SK-N-SH (cell line): ENCODE measurements around the gene SAMD14. TPM values are rescaled to one million over a fixed set of nuclear protein-coding genes. Genes with fewer than 3 reads are reported as not detected.
A peak's percentile ranks its signal among the peaks of the same experiment; 100 is the strongest.

Source experiments
- CTCF ChIA-PET: fragments of 300-600, 350-600 bp; formaldehyde crosslinking; extraction: SDS; loops from one replicate; lab custom pipeline; 2021; lab: Yijun Ruan, JAX
- POLR2A ChIA-PET: fragments of 350-600 bp; sonication (Branson Sonifier 250); formaldehyde crosslinking; extraction: SDS; loops from one replicate; lab custom pipeline; 2020; ENCODE audit warnings: antibody characterized with exemption, inconsistent platforms; lab: Yijun Ruan, JAX
- DNase-seq: peaks from one replicate; pipeline ENCODE4 v3.0.0; 2012
- H2AFZ ChIP-seq: fragments of 200-600 bp; sonication (generic); 2 replicates; pipeline ENCODE4 v1.8.1; 2016; ENCODE audit warnings: antibody characterized with exemption, mild to moderate bottlenecking, low read depth
- H3F3A ChIP-seq: fragments of 200-600 bp; sonication (generic); replicated peaks from 2 replicates; pipeline ENCODE3; 2016; ENCODE audit warnings: antibody characterized with exemption, mild to moderate bottlenecking; ENCODE audit not compliant: insufficient read depth
- H3K27ac ChIP-seq, 2 experiments: fragments of 200-500 bp in 1 of 2; fragments of 200-600 bp in 1 of 2; sonication (Bioruptor generic) in 1 of 2; sonication (generic), shearing (Covaris generic) in 1 of 2; 2 replicates each; pipeline versions ENCODE4 v1.5.1 to v1.6.1; 2014 to 2016; ENCODE audit warnings: low read depth in 2 of 2, inconsistent platforms in 1 of 2, low read length in 1 of 2, mild to moderate bottlenecking in 1 of 2, mixed read lengths in 1 of 2
- H3K27me3 ChIP-seq: fragments of 200-600 bp; sonication (generic), shearing (Covaris generic); 2 replicates; pipeline ENCODE4 v1.6.1; 2016; ENCODE audit warnings: mixed run types; ENCODE audit not compliant: insufficient read depth
- H3K36me3 ChIP-seq, 2 experiments: fragments of 200-500 bp in 1 of 2; fragments of 200-600 bp in 1 of 2; sonication (Bioruptor generic) in 1 of 2; sonication (generic) in 1 of 2; replicated peaks in 1 of 2; 2 replicates each; pipeline versions ENCODE3 to v1.5.1; 2014 to 2016; ENCODE audit warnings: low read length in 1 of 2, mild to moderate bottlenecking in 1 of 2; ENCODE audit not compliant: insufficient read depth in 2 of 2, control insufficient read depth in 1 of 2
- H3K4me1 ChIP-seq, 2 experiments: fragments of 200-500 bp in 1 of 2; fragments of 200-600 bp in 1 of 2; sonication (Bioruptor generic) in 1 of 2; sonication (generic), shearing (Covaris generic) in 1 of 2; 2 replicates each; pipeline versions ENCODE4 v1.5.1 to v1.6.1; 2014 to 2016; ENCODE audit warnings: low read depth in 1 of 2, low read length in 1 of 2, mixed run types in 1 of 2; ENCODE audit not compliant: insufficient read depth in 2 of 2, control insufficient read depth in 1 of 2
- H3K4me2 ChIP-seq: fragments of 200-600 bp; sonication (generic), shearing (Covaris generic); 2 replicates; pipeline ENCODE4 v1.6.1; 2017; ENCODE audit warnings: mixed run types
- H3K4me3 ChIP-seq, 2 experiments: fragments of 200-500 bp in 1 of 2; fragments of 200-600 bp in 1 of 2; sonication (Bioruptor generic) in 1 of 2; sonication (generic), shearing (Covaris generic) in 1 of 2; 2 replicates each; pipeline versions ENCODE4 v1.5.1 to v1.8.1; 2014 to 2016; ENCODE audit warnings: low read depth in 2 of 2, inconsistent platforms in 1 of 2, low read length in 1 of 2, mild to moderate bottlenecking in 1 of 2, mixed read lengths in 1 of 2, moderate library complexity in 1 of 2
- H3K79me2 ChIP-seq: fragments of 200-600 bp; sonication (generic); 2 replicates; pipeline ENCODE4 v1.8.1; 2017; ENCODE audit warnings: mild to moderate bottlenecking; ENCODE audit not compliant: insufficient read depth
- H3K9ac ChIP-seq: fragments of 200-600 bp; sonication (generic); 2 replicates; pipeline ENCODE4 v1.6.1; 2017; ENCODE audit warnings: mixed run types
- H3K9me2 ChIP-seq: fragments of 200-600 bp; sonication (generic); 2 replicates; pipeline ENCODE4 v1.6.1; 2017; ENCODE audit warnings: mixed run types
- H3K9me3 ChIP-seq: fragments of 200-600 bp; sonication (generic); 2 replicates; pipeline ENCODE4 v1.6.1; 2017; ENCODE audit warnings: mixed run types, mild to moderate bottlenecking, moderate library complexity
- H4K20me1 ChIP-seq: fragments of 200-600 bp; sonication (generic); 2 replicates; pipeline ENCODE4 v1.6.1; 2017; ENCODE audit warnings: mild to moderate bottlenecking, mixed run types; ENCODE audit not compliant: insufficient read depth
- ELF1 ChIP-seq: IDR thresholded peaks from 2 replicates; pipeline ENCODE4 v1.4.0; 2012
- EP300 ChIP-seq, 2 experiments: IDR thresholded peaks; 2 replicates each; pipeline versions ENCODE4 v1.4.0 to v1.6.1; 2012; ENCODE audit warnings: borderline replicate concordance in 1 of 2, low read depth in 1 of 2, low read length in 1 of 2
- FOSL2 ChIP-seq: IDR thresholded peaks from 2 replicates; pipeline ENCODE4 v1.4.0; 2012; ENCODE audit warnings: low read depth, mild to moderate bottlenecking, moderate library complexity, borderline replicate concordance
- FOXJ3 ChIP-seq: sonication (generic); formaldehyde crosslinking; IDR thresholded peaks from 2 replicates; pipeline ENCODE4 v1.5.1; 2020; ENCODE audit warnings: mild to moderate bottlenecking, missing genetic modification reagents
- FOXM1 ChIP-seq: IDR thresholded peaks from 2 replicates; pipeline ENCODE4 v1.4.0; 2012; ENCODE audit warnings: low read depth, mild to moderate bottlenecking
- GABPA ChIP-seq: IDR thresholded peaks from 2 replicates; pipeline ENCODE4 v1.4.0; 2012; ENCODE audit warnings: low read depth, mild to moderate bottlenecking
- GATA2 ChIP-seq: sonication (generic); formaldehyde crosslinking; IDR thresholded peaks from 2 replicates; pipeline ENCODE4 v1.5.0; 2020; ENCODE audit warnings: mild to moderate bottlenecking, missing genetic modification reagents
- JUND ChIP-seq: IDR thresholded peaks from 2 replicates; pipeline ENCODE4 v1.4.0; 2012
- RAD21 ChIP-seq: IDR thresholded peaks from 2 replicates; pipeline ENCODE4 v1.6.1; 2012; ENCODE audit warnings: mild to moderate bottlenecking, low read length
- RFX5 ChIP-seq: IDR thresholded peaks from 2 replicates; pipeline ENCODE4 v1.6.1; 2012; ENCODE audit warnings: mild to moderate bottlenecking, improper control_type of control experiment, low read length
- SIN3A ChIP-seq: IDR thresholded peaks from 2 replicates; pipeline ENCODE4 v1.6.1; 2012; ENCODE audit warnings: low read depth, mild to moderate bottlenecking, low read length, moderate library complexity, borderline replicate concordance
- TAF1 ChIP-seq: IDR thresholded peaks from 2 replicates; pipeline ENCODE4 v1.6.1; 2012; ENCODE audit warnings: low read depth, mild to moderate bottlenecking, low read length, moderate library complexity, borderline replicate concordance
- TCF12 ChIP-seq: IDR thresholded peaks from 2 replicates; pipeline ENCODE4 v1.4.0; 2012
- TEAD4 ChIP-seq: IDR thresholded peaks from 2 replicates; pipeline ENCODE4 v1.4.0; 2012; ENCODE audit warnings: mild to moderate bottlenecking, borderline replicate concordance; ENCODE audit not compliant: insufficient read depth
- YY1 ChIP-seq: IDR thresholded peaks from 2 replicates; pipeline ENCODE4 v1.4.0; 2012; ENCODE audit warnings: low read depth, mild to moderate bottlenecking
- WGBS: methylation state at CpG from one replicate; pipeline ENCODE4 v1.1.6; 2017; ENCODE audit warnings: low lambda C conversion rate; 5-methylcytosine and 5-hydroxymethylcytosine counted together
- polyA plus RNA-seq, 3 experiments: library from polyadenylated mRNA; depleted of rRNA; stranded (reverse); fragments of >200 nt; gene quantifications; 2 replicates each; pipeline ENCODE4 v1.2.3, GENCODE V29; 2012
- TF ChIP-seq, protein P1 (sequence below): fragments of 200-600 bp; sonication (generic); IDR thresholded peaks from 2 replicates; pipeline ENCODE4 v1.6.1; 2017; ENCODE audit warnings: antibody characterized with exemption, mild to moderate bottlenecking, moderate library complexity
- TF ChIP-seq, protein P2 (sequence below): IDR thresholded peaks from 2 replicates; pipeline ENCODE4 v1.4.0; 2012; ENCODE audit warnings: low read depth, borderline replicate concordance
- TF ChIP-seq, protein P3 (sequence below): IDR thresholded peaks from 2 replicates; pipeline ENCODE4; 2012
- TF ChIP-seq, protein P4 (sequence below): IDR thresholded peaks from 2 replicates; pipeline ENCODE4 v1.4.0; 2012; ENCODE audit warnings: low read depth

Gene SAMD14
- polyA plus RNA-seq, 1 of the 3 experiments (the other 2 are of a cell fraction) = 3.4 TPM

DNA sequence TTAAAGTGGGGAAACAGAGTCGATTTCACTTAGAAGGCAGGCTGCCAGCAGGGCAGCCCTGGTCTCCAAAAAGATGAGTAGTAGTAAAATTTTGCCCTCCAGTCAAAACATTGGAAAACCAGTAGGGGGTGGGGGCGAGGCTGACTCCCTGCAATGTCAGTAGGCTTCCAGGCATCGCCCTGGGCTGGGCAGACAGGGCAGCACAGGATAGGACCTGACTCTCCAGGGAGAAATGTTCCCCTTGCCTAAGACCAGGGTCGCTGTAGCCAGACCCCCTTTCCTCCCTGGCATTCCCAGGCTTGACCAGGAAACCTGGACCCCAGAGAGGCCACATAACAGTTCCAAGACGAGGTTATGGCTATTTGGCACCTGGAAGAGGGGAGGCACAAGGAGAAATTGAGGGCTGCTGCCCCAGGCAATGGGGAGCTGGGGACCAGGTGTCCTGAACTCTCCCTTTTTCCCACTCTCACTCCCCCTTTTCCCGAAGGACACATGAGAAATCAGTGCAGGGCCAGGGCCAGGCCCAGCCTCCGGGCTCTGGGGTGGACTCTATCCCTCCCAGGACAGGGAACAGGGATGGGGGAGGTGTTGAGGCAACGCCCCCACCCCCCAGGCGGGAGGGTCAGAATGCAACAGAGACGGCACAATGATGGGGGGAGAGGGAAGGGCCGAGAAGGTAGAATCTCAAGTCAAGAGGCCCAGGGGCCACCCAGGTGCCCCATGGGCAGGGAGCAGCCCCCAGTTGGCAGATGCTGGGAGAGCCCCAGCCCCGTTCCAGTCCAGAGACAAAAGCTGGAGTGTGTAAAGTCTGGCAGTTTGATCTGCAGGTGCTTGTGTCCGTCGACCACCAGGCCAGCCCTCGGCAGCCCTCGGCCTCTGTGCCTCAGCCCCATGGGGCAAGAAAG is 4.5 kb upstream of the SAMD14 start:
- DNase-seq = no peak
- ChIA-PET CTCF (interaction anchor here (1.1 to 9.3 kb wide), 7 partner anchors 16 to 41 kb away, joined by 4 to 169 read pairs (median 7); partner anchors contain the start of genes PDK2 and PPP1R9B), POLR2A (interaction anchor here (0.7 kb wide), 1 partner anchor 26 kb away, joined by 3 read pairs; no protein-coding TSS in a partner anchor)
- Histone ChIP-seq H3F3A (peaks cover 30% of the 10 kb centered on the region), H3K9me3 (no peaks in the 10 kb centered on the region), H3K79me2 (peaks cover 2% of the 10 kb centered on the region; the same call in 1 of the 2 replicates), H3K4me1 (peaks cover 17 to 20% of the 10 kb centered on the region in 2 experiments; a peak in 3 of 4 replicates), H2AFZ (no peak overlapping the region), H3K36me3 (peaks cover 24 to 44% of the 10 kb centered on the region in 2 experiments), H3K27ac (no peak overlapping the region), H3K9ac (no peak overlapping the region), H3K4me2 (no peak overlapping the region), H3K4me3 (no peak overlapping the region), H4K20me1 (peaks cover 6% of the 10 kb centered on the region), H3K27me3 (no peaks in the 10 kb centered on the region), H3K9me2 (no peaks in the 10 kb centered on the region)
- WGBS = 86% methylated on average over 14 of the region's 16 CpGs
- TF ChIP-seq, protein P1, sequence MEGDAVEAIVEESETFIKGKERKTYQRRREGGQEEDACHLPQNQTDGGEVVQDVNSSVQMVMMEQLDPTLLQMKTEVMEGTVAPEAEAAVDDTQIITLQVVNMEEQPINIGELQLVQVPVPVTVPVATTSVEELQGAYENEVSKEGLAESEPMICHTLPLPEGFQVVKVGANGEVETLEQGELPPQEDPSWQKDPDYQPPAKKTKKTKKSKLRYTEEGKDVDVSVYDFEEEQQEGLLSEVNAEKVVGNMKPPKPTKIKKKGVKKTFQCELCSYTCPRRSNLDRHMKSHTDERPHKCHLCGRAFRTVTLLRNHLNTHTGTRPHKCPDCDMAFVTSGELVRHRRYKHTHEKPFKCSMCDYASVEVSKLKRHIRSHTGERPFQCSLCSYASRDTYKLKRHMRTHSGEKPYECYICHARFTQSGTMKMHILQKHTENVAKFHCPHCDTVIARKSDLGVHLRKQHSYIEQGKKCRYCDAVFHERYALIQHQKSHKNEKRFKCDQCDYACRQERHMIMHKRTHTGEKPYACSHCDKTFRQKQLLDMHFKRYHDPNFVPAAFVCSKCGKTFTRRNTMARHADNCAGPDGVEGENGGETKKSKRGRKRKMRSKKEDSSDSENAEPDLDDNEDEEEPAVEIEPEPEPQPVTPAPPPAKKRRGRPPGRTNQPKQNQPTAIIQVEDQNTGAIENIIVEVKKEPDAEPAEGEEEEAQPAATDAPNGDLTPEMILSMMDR = peak; percentile 19; the same call in 1 of the 2 replicates
- TF ChIP-seq JUND = no peak

DNA sequence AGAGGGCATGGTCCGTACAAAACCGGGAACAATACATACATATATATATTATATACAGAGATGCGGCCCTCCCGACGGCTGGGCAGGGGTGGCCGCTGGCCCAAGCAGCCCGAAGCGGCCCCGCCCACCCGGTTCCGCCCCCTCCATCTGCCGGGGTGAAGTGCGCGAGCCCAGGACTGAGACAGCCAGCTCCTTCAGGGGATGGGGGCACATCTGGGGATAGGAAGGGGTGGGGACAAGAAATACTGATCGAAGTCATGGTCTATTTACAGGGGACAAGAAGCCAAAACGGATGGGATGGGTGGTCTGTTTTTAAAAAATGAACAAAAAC is 3.8 kb upstream of the SAMD14 start:
- Histone ChIP-seq H3K27ac (peak overlapping the region; percentile 48 to 69), H2AFZ (no peak overlapping the region), H3K4me3 (no peak overlapping the region), H3K9ac (no peak overlapping the region), H3K9me2 (no peaks in the 10 kb centered on the region), H3F3A (peaks cover 29% of the 10 kb centered on the region), H3K4me2 (no peak overlapping the region), H4K20me1 (0 out of 2 replicates have a peak, but pooled peaks cover 3% of the 10 kb centered on the region), H3K27me3 (no peaks in the 10 kb centered on the region), H3K9me3 (no peaks in the 10 kb centered on the region), H3K79me2 (no peaks in the 10 kb centered on the region), H3K36me3 (peaks cover 17 to 37% of the 10 kb centered on the region in 2 experiments), H3K4me1 (peaks cover 20% of the 10 kb centered on the region in 2 experiments; a peak in 3 of 4 replicates)
- no peak for TF ChIP-seq TCF12
- TF ChIP-seq GATA2 (CRISPR knock-in tag) = no peak
- no peak for TF ChIP-seq TEAD4
- no peak for TF ChIP-seq JUND
- TF ChIP-seq GABPA = no peak
- TF ChIP-seq, protein P2, sequence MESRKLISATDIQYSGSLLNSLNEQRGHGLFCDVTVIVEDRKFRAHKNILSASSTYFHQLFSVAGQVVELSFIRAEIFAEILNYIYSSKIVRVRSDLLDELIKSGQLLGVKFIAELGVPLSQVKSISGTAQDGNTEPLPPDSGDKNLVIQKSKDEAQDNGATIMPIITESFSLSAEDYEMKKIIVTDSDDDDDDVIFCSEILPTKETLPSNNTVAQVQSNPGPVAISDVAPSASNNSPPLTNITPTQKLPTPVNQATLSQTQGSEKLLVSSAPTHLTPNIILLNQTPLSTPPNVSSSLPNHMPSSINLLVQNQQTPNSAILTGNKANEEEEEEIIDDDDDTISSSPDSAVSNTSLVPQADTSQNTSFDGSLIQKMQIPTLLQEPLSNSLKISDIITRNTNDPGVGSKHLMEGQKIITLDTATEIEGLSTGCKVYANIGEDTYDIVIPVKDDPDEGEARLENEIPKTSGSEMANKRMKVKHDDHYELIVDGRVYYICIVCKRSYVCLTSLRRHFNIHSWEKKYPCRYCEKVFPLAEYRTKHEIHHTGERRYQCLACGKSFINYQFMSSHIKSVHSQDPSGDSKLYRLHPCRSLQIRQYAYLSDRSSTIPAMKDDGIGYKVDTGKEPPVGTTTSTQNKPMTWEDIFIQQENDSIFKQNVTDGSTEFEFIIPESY = no peak
- TF ChIP-seq YY1 = no peak
- no peak for TF ChIP-seq FOXJ3
- no peak for TF ChIP-seq TAF1
- TF ChIP-seq FOXM1 = no peak
- no peak for TF ChIP-seq EP300 (IDR thresholded peaks at IDR 0.05; ENCODE audit: borderline replicate concordance in 1 of 2, low read depth in 1 of 2, low read length in 1 of 2)
- no peak for TF ChIP-seq ELF1
- no peak for TF ChIP-seq SIN3A
- no peak for TF ChIP-seq RAD21
- no peak for TF ChIP-seq RFX5
- TF ChIP-seq, protein P1 = no peak
- no peak for TF ChIP-seq FOSL2
- TF ChIP-seq, protein P3, sequence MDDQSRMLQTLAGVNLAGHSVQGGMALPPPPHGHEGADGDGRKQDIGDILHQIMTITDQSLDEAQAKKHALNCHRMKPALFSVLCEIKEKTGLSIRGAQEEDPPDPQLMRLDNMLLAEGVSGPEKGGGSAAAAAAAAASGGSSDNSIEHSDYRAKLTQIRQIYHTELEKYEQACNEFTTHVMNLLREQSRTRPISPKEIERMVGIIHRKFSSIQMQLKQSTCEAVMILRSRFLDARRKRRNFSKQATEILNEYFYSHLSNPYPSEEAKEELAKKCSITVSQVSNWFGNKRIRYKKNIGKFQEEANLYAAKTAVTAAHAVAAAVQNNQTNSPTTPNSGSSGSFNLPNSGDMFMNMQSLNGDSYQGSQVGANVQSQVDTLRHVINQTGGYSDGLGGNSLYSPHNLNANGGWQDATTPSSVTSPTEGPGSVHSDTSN = no peak
- TF ChIP-seq, protein P4, sequence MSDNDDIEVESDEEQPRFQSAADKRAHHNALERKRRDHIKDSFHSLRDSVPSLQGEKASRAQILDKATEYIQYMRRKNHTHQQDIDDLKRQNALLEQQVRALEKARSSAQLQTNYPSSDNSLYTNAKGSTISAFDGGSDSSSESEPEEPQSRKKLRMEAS = no peak
- ChIA-PET CTCF (interaction anchor here (1.4 to 2.8 kb wide), 3 partner anchors 12 to 40 kb away, joined by 3 to 23 read pairs (median 7); no protein-coding TSS in a partner anchor), POLR2A (no interaction called here)
- WGBS = 84% methylated on average over 16 of the region's 16 CpGs
- no peak for DNase-seq
